ENCODE data around the gene MSN.
"Not testable (repeated sequence)": the region's sequence is repeated elsewhere in the genome, so short reads cannot be mapped to it uniquely, and the experiment has no call there.

The MSN gene

GRCh38 chrX:65637335-65637734, 30.1 kb upstream of the MSN start:
- no peak overlapping the region for H3K4me3 ChIP-seq (ENCODE audit: low read depth, low read length)
- no peak for TF ChIP-seq CTCF (IDR thresholded peaks at IDR 0.05; ENCODE audit: low read depth, low read length)

DNA sequence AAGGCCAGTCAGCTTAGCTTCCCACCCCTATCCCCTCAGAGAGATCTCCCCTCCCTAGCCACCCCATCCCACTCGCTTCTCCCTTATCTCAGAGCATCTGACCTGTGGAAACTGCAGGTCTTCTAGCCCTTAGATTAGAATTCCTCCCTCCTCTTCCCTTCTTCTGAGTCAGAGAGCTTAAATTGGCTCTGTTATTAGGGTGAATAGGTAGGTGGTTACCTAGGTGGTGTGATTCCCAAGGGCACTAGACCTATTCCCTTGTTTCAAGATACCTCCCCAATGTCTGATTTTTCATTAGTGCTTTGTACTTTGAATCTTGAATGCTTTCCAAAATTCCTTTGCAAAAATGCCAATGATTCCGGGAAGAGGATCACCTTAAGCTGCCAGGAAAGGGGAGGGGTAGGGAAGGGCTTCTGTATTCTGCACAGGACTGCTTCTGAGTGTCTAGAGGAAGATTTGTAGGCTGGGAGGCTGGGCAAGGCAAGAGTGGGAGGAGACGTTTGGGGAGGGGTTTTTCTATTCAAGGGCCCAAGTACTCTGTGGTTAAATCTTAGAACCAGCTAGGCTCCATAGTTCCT, 24.5 kb upstream of the MSN start:
- no peak for TF ChIP-seq CTCF (IDR thresholded peaks at IDR 0.05; ENCODE audit: low read depth, low read length)
- no peak overlapping the region for H3K4me3 ChIP-seq (ENCODE audit: low read depth, low read length)

DNA sequence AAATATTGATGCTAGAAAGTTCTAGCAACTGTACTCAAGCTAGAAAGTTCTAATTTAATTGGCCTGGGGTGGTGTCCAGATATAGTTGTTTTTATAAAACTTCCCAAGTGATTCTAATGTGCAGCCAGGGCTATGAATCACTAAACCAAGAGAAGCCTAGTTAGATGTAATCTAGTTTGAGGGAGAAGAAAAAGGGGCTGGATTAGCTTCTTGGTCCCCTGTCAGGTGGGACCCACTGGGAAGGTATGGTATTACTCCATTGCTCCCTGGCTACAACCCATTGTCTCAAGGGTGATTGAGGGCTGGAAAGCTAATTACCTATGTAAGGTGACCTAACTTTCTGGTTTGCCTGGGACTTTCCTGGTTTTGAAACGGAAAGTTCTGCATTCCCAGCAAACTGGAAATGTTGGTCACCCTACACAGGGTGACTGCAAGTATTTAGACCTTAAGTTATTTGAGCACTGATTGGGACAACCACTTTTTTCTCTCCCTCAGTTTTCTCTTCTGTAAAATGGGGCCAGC, 23.9 kb upstream of the MSN start:
- H3K4me3 ChIP-seq (ENCODE audit: low read depth, low read length) = no peak overlapping the region
- TF ChIP-seq CTCF (IDR thresholded peaks at IDR 0.05; ENCODE audit: low read depth, low read length) = no peak

DNA sequence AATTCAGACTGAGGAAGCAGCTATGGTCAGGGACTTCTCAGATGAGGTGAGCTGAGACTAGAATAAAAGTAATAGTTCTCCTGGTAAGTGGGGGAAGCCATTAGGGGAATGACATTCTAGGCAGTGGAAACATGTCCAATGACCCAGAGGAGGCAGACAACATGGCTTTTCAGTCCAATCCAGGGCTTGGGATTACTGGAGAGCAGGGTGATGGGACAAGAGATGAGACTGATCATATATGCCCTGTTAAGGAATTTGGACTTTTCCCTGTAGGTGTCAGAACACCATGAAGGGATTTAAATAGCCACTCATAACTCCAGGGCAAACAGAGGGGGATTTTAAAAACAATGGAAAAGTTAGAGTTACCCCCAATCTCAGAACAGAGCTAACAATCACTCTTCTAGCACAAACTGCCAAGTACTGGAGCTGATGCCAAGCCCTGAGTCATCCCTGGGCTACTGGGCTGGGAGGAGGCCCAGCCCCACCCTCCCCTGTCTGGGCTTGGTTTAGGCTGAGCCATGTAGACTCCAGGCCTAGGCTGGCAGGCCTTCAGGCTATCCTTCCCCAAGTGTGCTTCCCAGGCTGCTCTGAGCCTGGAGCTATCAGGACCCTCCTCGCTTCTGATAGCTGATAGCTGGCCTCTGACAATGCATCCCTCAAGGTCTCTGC, 22.7 kb upstream of the MSN start:
- H3K4me3 ChIP-seq (ENCODE audit: low read depth, low read length) = no peak overlapping the region
- no peak for TF ChIP-seq CTCF (IDR thresholded peaks at IDR 0.05; ENCODE audit: low read depth, low read length)

DNA sequence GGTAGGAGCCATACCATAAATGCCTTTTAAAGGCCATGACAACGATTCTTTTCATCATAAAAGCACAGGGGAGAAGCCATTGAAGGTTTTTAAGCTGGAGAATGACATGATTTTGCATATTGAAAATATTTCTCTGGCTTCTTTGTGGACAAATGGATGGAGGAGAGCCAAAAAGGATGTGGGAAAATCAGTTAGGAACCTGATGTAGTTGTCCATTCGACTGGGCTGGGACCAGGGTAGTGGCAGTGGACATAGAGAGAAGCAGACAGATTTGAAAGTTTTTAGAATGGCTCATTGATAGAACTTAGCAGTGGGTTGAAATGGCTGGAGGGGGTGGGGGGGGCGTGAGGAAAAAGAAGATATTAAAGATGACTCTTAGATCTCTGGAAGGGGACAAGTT, 19.7 kb upstream of the MSN start:
- TF ChIP-seq CTCF (IDR thresholded peaks at IDR 0.05; ENCODE audit: low read depth, low read length) = no peak

DNA sequence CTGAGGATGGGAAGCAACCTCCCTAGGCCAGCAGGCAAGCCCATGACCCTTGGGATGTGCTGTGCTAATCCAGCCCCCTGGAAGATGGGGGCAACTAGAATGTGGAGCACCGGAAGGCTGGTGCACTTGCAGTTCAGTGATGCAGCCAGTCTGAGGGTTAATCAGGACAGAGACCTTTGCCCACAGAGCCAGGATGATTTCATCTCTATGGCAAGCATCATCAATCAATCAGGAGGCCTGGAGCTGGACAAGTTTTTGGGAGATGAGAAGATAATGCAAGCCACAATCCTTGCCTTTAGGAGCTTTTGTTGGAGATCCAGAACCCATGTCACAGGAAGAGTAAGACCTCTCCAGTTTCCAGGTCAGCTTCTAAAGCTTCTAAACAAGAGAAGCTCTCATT, 15.4 kb upstream of the MSN start:
- H3K4me3 ChIP-seq (ENCODE audit: low read depth, low read length) = no peak overlapping the region
- TF ChIP-seq CTCF (IDR thresholded peaks at IDR 0.05; ENCODE audit: low read depth, low read length) = no peak

More for the DNA sequence above, 19.7 kb upstream of the MSN start:
- H3K4me3 ChIP-seq (ENCODE audit: low read depth, low read length) = no peak overlapping the region

GRCh38 chrX:65657009-65657441, 10.4 kb upstream of the MSN start:
- not testable (repeated sequence) for H3K4me3 ChIP-seq (ENCODE audit: low read depth, low read length)

Measured in WI38 (cell line).